Measurements from ENCODE around the gene ABCD1.

The ABCD1 gene

GRCh38 chrX:153773741-153774575, 49.3 kb downstream of the ABCD1 start:
- TF ChIP-seq CTCF (conservative IDR thresholded peaks at IDR 0.05; ENCODE audit: control insufficient read depth, insufficient read depth, low read depth, low read length), result no peak
- DNase-seq (ENCODE audit: low read depth), result no peak
- H3K4me3 ChIP-seq (ENCODE audit: control insufficient read depth, low read depth, low read length), result no peak overlapping the region

GRCh38 chrX:153774576-153775292, 50.1 kb downstream of the ABCD1 start:
- H3K4me3 ChIP-seq (ENCODE audit: control insufficient read depth, low read depth, low read length), result no peak overlapping the region
- no peak for TF ChIP-seq CTCF (conservative IDR thresholded peaks at IDR 0.05; ENCODE audit: control insufficient read depth, insufficient read depth, low read depth, low read length)
- DNase-seq (ENCODE audit: low read depth), result no peak

GRCh38 chrX:153775293-153776119, 50.9 kb downstream of the ABCD1 start:
- DNase-seq (ENCODE audit: low read depth), result no peak
- TF ChIP-seq CTCF (conservative IDR thresholded peaks at IDR 0.05; ENCODE audit: control insufficient read depth, insufficient read depth, low read depth, low read length), result no peak
- H3K4me3 ChIP-seq (ENCODE audit: control insufficient read depth, low read depth, low read length), result no peak overlapping the region

- H3K4me3 ChIP-seq (ENCODE audit: control insufficient read depth, low read depth, low read length), result no peak overlapping the region
- TF ChIP-seq CTCF (conservative IDR thresholded peaks at IDR 0.05; ENCODE audit: control insufficient read depth, insufficient read depth, low read depth, low read length), result no peak
- no peak for DNase-seq (ENCODE audit: low read depth)
Measured at GRCh38 chrX:153776120-153776599, 51.5 kb downstream of the ABCD1 start.

- no peak for TF ChIP-seq CTCF (conservative IDR thresholded peaks at IDR 0.05; ENCODE audit: control insufficient read depth, insufficient read depth, low read depth, low read length)
- H3K4me3 ChIP-seq (ENCODE audit: control insufficient read depth, low read depth, low read length), result no peak overlapping the region
- DNase-seq (ENCODE audit: low read depth), result no peak
Measured at GRCh38 chrX:153776611-153777045, 52.0 kb downstream of the ABCD1 start.

All from fibroblast of mammary gland (primary cell).